DMS 273 treated with DMSO at 0.1 percent for 48 hours (cell line): Measurements from ENCODE around the gene LDLR.
A peak's percentile ranks its signal among the peaks of the same experiment; 100 is the strongest.

Experiments
- DNase-seq: peaks from one replicate; lab custom pipeline; 2025; lab: John Stamatoyannopoulos, UW

LDLR gene

DNA sequence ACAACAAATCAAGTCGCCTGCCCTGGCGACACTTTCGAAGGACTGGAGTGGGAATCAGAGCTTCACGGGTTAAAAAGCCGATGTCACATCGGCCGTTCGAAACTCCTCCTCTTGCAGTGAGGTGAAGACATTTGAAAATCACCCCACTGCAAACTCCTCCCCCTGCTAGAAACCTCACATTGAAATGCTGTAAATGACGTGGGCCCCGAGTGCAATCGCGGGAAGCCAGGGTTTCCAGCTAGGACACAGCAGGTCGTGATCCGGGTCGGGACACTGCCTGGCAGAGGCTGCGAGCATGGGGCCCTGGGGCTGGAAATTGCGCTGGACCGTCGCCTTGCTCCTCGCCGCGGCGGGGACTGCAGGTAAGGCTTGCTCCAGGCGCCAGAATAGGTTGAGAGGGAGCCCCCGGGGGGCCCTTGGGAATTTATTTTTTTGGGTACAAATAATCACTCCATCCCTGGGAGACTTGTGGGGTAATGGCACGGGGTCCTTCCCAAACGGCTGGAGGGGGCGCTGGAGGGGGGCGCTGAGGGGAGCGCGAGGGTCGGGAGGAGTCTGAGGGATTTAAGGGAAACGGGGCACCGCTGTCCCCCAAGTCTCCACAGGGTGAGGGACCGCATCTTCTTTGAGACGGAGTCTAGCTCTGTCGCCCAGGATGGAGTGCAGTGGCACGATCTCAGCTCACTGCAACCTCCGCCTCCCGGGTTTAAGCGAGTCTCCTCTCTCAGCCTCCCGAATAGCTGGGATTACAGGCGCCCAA, at the start of gene LDLR:
TSS of gene LDLR (plus strand) at position 210 of the 760 bp plus-strand sequence. CDS start at position 296, 86 bp downstream.
- DNase-seq, result peak; percentile 88

DNA sequence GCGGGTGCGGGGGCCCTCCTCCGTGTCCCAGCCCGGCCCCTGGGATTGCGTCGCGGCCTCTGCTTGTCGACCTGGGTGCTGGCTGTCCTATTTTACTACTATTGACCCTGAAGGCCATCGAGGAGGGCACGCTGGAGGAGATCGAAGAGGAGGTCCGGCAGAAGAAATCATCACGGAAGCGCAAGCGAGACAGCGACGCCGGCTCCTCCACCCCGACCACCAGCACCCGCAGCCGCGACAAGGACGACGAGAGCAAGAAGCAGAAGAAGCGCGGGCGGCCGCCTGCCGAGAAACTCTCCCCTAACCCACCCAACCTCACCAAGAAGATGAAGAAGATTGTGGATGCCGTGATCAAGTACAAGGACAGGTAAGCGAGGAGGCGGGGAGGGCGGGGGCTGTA, 48.1 kb upstream of the LDLR start:
- DNase-seq, result no peak

DNA sequence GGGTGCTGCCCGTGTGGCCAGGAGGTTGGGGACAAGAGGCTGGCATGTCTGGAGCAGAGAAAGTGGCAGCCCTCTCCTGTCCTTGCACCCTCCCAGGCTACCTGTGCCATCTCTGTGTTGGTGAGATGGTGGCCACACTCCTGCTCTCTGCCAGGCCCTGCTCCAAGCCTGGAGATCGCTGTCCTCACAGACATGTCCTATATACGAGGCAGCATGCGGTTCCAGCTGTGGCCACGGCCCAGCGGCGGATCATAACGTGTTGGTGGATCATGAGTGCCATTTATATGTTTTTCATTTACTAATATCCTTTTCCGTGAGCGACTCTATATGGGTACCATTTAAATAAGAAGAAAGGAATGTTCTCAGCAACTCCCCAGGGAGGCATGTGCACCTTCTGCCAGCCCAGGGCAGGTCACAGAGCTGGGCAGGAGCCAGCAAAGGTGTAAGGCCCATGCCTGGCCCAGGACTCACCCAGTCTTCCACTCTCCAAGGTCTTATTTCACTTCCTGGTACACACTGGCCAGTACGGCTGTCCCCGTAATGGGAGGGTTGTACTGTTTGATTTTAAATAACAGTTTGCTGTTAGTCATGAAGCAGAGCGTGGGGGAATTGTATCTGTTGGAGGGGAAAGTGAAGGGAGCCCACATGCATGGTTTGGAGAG, 47.2 kb upstream of the LDLR start:
- DNase-seq, result no peak

DNA sequence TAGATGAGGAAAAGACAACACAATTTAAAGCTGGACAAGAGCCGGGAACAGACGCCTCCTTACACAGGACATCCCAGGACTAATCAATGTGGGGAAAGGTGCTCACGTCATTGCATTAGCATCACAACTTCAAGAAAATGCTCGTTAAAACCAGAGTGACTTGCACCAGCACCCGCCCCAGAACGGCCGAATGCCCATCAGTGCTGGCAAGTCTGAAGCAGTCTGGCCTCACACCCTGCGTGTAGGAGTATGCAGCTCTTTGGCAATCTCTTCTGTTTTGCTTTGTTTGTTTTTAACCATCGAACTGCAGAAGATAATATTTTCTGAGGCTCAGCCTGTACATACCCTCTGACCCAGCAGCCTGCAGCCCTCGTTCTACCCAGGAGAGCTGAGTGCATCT, 44.8 kb upstream of the LDLR start:
- DNase-seq, result no peak

DNA sequence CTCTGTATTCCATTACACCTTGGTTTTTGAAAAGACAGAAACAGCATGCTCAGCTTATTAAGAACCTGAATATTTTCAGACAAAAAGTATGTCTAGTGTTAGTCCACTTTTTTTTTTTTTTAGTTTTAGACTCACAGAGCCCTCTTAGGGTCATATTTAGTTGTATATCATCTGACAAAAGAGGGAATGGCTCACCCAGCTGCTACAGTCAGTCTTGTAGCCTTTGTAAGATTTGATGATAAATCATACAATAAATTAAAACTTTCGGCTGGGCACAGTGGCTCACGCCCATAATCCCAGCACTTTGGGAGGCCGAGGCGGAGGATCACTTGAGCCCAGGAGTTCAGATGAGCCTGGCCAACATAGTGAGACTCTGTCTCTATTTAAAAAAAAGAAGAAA, 43.7 kb upstream of the LDLR start:
- no peak for DNase-seq

DNA sequence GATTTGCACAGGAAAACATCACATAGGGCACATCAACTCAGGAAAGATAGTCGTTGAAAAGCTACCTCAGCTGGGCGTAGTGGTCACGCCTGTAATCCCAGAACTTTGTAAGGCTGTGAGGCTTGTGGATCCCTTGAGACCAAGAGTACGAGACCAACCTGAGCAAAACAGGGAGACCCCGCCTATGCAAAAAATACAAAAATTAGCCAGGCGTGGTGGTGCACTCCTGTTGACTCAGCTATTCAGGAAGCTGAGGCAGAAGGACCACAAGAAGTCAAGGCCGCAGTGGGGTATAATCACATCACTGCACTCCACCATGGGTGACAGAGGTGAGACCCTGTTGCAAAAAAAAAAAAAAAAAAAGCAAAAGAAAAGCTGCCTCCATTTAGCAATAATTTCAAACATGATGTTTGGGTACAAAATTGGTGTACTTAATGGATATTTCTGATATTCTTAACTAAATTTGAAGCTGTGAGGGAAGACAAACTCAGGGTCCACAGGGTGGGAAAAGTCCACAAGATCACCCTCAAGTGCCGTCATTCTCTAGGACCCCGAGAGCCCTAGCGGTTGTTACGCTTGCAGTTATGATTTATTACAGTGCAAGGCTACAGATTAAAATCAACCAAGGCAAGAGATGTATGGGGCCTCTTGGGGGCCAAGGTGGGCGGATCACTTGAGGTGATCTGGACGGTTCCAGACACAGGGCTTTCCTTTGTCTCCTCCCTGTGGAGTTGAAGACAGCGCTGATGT, 42.5 kb upstream of the LDLR start:
- no peak for DNase-seq

DNA sequence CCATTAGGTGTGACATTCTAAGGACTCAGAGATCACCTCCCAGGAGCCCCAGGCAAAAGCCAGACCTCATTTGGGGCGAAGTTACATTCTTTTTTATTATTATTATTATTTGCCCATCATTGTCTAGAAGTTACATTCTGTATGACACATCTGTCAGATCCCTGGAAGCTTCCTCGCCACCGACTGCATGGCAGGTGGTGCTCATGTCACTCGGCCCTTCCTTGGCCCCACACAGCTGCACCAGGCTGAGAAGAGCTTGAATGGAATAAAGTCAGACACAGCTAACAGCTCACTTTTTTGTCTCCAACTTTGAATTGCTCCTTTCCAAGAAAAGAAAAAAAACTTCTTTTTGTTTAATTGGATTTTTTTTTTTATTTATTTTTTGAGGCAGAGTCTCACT, 41.4 kb upstream of the LDLR start:
- no peak for DNase-seq

DNA sequence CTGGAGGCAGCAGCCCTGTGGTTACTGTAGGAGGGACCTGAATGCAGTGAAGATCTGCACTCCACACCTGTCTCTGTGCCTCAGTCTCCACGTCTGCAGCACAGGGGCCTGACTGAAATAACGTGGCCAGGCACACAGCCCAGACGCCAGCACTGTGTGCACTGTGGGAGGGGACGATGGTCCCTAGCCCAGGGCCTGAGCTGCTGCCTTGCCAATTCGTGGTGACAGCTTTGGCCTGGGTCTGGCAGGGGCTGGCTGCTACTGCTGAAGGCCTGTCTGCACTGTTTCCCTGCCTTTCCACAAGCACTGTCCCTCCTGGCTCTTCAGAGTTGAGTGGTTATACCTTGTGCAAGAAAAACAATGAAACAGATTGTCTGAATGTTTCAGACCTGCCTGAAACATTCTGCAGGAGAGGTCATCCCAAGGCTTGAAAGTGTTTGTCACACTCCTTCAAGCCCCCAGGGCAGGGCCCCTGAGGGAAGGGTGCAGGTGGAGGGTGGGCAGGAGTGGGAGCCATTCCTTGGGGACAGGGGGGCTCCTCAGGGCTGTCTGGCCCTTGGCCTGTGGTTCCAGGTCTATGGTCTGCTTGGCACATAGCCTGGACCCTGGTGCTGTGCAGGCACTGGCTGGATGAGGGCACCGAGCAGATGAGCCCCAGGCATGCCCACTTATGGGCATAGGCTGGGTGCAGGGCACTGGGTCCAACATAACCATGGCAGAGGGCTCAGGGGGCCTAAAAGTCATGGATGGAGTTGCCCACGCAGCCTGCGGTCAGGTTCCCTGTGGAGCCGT, 38.7 kb upstream of the LDLR start:
- no peak for DNase-seq

DNA sequence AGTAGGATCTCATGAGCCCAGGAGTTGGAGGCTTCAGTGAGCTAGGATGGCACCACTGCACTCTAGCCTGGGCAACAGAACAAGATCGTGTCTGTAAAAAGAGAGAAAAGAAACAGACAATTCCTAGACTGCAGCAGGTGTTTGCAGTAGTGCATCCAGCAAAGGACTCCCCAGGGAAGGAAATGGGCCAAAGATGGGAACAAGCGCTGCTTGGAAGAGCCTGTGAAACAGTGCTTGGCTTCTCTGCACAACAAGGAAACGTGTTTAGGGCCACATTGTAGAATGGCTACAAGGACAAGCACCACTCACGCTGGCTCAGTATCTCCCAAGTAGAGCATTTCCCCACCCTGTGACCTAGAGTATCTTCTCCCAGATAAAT, 35.5 kb upstream of the LDLR start:
- no peak for DNase-seq

DNA sequence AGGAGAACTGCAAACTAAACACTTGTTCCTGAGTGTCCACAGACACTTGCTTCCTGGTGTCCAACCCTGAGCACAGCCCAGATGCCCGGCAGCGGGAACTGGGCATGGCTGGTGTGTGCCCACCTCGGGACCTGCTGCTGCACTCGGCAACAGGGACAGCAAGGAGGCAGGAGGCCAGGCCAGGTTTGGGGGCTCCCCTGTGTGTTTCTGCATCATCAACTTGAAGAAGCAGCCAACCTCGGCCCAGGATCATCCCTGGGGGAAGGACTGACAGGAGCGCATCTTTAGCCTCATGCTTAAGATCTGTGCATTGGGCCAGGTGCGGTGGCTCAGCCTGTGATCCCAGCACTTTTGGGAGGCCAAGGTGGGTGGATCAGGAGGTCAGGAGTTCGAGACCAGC, 35.1 kb upstream of the LDLR start:
- no peak for DNase-seq

DNA sequence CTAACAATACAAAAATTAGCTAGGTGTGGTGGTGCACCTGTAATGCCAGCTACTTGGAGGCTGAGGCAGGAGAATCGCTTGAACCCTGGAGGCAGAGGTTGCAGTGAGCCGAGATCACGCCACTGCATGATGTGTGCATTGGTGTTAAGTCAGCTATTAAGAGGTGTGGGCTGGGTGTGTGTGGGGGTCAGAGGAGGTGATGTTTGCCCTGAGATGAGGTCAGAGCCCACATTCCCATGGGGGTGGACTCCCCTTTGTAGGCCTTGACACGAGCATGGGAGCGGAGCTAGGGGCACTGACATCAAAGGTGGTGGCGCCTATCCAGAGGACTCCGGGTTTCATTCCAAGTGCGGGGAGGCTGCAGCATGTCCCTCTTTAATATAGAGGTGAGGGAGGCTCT, 34.6 kb upstream of the LDLR start:
- DNase-seq, result no peak

DNA sequence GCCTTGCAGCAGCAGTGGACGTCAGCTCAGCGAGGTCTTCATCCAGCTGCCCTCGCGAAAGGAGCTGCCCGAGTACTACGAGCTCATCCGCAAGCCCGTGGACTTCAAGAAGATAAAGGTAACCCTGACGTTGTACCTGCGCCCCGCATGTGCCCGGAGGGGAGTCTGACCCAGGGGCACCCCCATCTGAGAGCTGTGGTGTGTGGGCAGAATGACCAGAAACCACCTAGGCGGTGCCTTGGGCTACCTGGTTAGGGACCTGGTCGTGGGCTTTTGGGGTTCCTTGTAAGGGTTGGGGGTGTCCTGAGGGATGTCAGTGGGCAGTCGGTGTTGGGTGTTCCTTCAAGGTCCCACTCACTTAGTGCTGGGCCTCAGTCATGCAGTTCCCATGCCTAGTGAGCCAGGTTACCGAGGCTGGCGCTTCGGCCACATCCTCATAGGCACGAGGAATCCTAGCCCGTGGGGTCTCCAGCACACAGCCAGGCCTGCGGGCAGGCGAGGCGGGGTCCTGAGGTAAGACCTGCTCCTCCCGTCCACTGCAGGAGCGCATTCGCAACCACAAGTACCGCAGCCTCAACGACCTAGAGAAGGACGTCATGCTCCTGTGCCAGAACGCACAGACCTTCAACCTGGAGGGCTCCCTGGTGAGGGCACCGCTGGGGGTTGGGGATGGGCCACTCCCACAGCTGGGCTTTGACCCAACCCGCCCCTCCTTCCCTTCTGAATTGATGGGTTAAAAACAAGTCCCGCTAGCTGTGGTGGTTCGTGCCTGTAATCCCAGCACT, 30.8 kb upstream of the LDLR start:
- DNase-seq, result no peak

DNA sequence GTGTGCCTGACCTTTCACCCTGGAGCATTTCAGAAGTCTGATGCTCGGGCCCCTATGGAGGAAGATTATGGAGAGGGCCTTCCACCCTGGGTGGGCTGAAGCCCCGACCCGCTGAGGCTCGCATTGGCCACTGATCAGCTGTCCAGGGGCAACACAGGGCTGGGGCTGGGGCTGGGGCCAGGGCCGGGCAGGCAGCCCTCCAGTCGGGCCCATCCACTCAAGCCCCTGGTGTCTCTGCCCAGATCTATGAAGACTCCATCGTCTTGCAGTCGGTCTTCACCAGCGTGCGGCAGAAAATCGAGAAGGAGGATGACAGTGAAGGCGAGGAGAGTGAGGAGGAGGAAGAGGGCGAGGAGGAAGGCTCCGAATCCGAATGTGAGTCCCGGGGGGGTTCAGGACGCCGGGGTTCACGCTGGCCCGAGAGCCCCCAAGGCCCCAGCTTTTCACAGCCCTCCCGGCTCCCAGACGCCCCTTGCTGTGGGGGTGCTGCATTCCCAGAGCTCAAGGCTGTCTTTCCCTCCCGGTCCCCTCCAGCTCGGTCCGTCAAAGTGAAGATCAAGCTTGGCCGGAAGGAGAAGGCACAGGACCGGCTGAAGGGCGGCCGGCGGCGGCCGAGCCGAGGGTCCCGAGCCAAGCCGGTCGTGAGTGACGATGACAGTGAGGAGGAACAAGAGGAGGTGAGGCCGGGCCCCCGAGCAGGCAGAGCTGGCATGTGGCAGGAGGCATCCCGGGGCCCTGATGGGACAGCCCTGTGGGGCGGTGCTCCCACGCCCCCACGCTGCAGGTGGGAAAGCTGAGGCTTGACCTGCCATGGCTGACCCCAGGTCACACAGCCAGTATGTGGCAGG, 29.5 kb upstream of the LDLR start:
- no peak for DNase-seq

DNA sequence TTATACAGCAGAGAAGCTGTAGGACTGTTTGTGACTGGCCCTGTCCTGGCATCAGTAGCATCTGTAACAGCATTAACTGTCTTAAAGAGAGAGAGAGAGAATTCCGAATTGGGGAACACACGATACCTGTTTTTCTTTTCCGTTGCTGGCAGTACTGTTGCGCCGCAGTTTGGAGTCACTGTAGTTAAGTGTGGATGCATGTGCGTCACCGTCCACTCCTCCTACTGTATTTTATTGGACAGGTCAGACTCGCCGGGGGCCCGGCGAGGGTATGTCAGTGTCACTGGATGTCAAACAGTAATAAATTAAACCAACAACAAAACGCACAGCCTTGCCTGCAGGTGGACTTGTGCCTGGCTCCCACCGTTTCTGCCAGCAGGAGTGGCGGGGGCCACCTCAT, 27.3 kb upstream of the LDLR start:
- no peak for DNase-seq

DNA sequence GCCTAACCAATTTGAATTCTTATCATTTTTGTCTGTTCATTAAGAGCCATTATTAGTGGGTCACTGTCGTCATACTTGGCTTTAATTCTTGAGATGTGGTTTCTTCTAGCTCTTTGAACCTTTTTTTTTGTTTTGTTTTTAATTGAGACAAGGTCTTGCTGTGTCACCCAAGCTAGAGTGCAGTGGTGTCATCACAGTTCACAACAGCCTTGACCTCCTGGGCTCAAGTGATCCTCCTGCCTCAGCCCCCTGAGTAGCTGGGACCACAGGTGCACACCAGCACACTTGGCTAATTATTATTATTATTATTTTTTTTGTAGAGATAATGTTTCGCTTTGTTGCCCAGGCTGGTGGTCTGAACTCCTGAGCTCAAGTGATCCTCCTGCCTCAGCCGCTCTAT, 25.8 kb upstream of the LDLR start:
- no peak for DNase-seq

DNA sequence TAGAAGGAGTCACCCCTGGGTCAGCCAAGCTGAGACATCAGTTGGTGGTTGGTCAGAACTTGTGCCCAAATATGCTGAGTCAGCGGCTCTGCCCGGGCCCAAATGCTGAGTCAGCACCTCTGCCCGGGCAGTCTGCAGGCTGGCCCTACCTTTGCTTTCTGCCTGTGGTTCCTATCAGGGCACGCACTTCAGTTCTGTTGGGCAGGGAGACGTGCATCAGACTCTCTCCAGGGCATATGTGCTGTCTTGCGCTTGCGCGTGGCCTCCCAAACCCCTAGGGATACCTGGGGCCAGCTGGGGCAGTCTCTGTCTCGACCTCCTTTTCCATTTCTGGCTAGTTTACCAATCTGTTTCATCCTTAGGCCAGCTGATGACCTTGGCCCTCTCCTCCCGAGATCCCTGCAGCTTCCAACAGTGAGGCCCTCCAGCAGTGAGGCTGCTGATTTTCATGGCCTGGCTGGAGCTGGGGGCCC, 24.4 kb upstream of the LDLR start:
- DNase-seq, result no peak

DNA sequence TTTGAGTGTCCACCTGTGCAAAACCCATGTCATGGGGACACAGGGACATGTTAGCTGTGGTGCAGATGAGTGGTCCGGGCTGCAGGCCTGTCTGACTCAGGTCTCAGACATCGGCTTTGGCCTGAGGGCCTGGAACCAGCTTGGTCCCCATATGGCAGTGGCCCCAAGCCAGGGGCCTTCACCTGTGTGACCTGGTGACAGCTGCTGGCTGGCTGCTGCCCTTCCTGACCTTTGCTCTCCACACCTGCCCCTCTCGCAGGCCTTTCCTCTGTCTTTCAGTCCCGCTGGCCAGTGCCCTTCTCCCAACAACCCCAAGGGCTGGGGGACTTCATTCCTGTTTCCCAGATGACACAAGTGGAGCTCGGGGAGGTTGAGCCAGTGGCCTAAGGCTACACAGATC, 22.9 kb upstream of the LDLR start:
- no peak for DNase-seq

DNA sequence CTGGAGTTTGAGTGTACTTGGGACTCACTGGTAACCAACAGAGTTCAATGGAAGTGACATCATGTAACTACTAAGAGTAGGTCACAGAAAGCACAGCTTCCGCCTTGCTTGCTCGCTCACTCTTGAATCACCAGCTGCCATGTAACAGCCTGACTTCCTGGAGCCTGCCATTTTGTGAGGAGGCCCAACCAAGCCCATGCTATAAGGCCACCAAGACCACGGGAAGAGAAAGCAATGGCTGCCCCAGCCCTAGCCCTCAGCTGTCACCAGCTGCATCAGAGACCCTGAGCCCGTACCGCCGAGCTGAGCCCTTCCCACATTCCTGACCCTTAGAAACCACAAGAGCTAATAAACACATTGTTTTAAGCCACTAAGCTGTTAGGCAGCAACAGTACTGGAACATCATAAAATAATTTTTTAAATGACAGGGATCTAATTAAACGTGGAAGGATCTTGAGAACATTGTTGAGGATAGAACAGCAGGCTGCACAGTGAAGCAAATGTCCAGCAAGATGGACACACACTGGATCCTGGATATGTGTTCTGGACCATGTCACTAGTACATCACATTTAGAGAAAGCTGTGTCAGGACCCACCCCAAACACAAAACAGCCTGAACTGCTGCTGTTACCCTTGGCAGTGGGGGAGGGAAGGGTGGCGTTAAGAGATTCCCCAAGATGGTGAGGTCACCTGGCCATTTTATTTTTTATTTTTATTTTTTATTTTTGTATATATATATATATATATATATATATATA, 21.7 kb upstream of the LDLR start:
- DNase-seq, result no peak

DNA sequence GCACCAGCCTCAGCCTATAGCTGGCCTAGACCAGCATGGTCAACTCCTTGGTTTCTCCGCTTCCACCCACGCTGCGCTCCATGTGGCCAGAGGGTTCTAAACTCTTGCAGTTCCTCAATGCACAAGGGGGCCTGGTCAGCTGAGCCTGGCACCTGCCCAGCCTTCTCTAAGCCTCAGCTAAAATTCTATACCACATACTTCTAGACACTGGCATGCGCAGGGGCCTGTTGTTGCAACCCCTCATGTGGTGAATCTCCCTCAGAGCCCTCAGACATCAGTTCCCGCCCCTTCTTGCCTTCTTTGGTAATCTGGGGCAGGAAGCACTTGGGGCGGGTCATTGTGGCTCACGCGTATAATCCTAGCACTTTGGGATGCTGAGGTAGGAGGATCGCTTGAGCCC, 19.7 kb upstream of the LDLR start:
- no peak for DNase-seq

DNA sequence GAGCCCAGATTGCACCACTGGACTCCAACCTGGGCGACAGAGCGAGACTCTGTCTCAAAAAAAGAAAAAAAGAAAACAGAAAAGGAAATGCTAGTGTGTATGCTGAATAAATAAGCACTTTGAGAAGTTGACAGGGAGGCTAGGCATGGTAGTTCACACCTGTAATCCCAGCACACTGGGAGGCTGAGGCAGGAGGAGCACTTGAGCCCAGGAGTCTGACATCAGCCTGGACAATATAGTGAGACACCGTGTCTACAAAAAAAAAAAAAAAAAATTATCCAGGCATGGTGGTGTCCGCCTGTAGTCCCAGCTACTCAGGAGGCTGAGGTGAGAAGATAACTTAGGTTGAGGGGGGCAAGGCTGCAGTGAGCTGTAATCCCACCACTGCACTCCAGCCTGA, 19.1 kb upstream of the LDLR start:
- no peak for DNase-seq
